GM12891 (cell line): ENCODE data around the gene MEAK7.

Experiments used
- POLR2AphosphoS5 ChIP-seq: IDR thresholded peaks from 2 replicates; pipeline ENCODE4 v1.6.1; 2011; ENCODE audit warnings: low read depth, low read length, control low read depth
- TAF1 ChIP-seq: IDR thresholded peaks from 2 replicates; pipeline ENCODE4 v1.6.1; 2011; ENCODE audit warnings: low read depth, low read length, control low read depth

GRCh38 chr16:84546669-84547545, 42.4 kb upstream of the MEAK7 start:
- TF ChIP-seq TAF1, result no peak
- TF ChIP-seq POLR2AphosphoS5, result no peak
